Mesodermal cell (in vitro differentiated cells): ENCODE measurements around the gene GPD2.

Source experiments
- H3K27ac ChIP-seq: 2 replicates; pipeline ENCODE4 v1.7.0; 2013; ENCODE audit warnings: mild to moderate bottlenecking, low read depth, low read length, moderate library complexity; ENCODE audit not compliant: severe bottlenecking
- H3K36me3 ChIP-seq: 2 replicates; pipeline ENCODE4 v1.7.1; 2013; ENCODE audit warnings: mild to moderate bottlenecking, low read length, moderate library complexity; ENCODE audit not compliant: control insufficient read depth, insufficient read depth
- H3K4me1 ChIP-seq: one replicate; pipeline ENCODE4 v1.7.1; 2013; ENCODE audit warnings: mild to moderate bottlenecking, low read length; ENCODE audit not compliant: insufficient read depth, control insufficient read depth, poor library complexity, severe bottlenecking
- H3K4me3 ChIP-seq: 2 replicates; pipeline ENCODE4 v1.7.0; 2013; ENCODE audit warnings: low read length, control low read depth, mild to moderate bottlenecking; ENCODE audit not compliant: insufficient read depth, poor library complexity, severe bottlenecking; ENCODE audit errors: extremely low read depth
- H3K9me3 ChIP-seq: 2 replicates; pipeline ENCODE4 v1.7.1; 2013; ENCODE audit warnings: mild to moderate bottlenecking, low read length, moderate library complexity; ENCODE audit not compliant: control insufficient read depth
- WGBS, 2 experiments: methylation state at CpG; one replicate each; pipeline ENCODE4 v1.1.5; 2013; ENCODE audit warnings: missing lambda C conversion rate in 2 of 2; ENCODE audit not compliant: insufficient coverage in 2 of 2; 5-methylcytosine and 5-hydroxymethylcytosine counted together

Gene GPD2

DNA sequence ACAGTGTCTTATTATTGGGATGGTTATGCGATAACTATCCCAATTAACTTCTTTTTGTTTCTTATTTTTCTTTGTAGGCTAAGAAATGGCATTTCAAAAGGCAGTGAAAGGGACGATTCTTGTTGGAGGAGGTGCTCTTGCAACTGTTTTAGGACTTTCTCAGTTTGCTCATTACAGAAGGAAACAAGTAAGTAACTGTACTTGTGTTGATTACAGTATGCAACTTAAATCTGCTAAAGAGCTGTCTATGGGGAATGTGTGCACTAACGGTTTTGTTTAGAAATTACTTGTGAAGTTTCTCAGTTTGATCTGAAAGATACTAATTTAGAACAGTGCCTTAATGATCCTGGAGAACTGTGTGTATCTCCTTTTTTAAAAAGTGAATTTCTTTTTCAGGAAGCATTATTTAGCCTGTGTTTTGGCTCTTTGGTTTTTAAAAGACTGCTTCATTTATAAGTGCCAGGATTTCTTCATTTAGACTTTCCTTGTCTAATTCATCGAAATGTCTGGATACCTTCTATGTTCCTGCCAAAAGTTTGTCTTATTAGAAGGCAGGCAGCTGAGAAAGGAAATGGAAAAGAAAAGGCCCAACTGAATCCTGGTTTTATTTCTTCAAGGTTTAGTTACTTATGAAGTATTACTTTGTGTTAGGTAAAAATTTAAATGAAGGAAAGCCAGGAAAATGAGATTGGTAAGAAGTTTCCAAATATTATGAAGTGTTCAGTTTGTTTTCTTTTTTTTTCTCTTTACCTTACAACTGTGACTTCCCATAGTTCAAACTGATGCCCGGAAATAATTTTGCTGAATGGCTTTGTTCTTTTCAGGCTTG lies 40.1 kb downstream of the GPD2 start:
- Histone ChIP-seq H3K9me3 (no peaks in the 10 kb centered on the region), H3K4me3 (no peak overlapping the region), H3K4me1 (peaks cover 3% of the 10 kb centered on the region), H3K36me3 (no peaks in the 10 kb centered on the region), H3K27ac (no peak overlapping the region)
- 92 to 100% methylated on average over 1 to 3 of the region's 5 CpGs for WGBS, 2 experiments

DNA sequence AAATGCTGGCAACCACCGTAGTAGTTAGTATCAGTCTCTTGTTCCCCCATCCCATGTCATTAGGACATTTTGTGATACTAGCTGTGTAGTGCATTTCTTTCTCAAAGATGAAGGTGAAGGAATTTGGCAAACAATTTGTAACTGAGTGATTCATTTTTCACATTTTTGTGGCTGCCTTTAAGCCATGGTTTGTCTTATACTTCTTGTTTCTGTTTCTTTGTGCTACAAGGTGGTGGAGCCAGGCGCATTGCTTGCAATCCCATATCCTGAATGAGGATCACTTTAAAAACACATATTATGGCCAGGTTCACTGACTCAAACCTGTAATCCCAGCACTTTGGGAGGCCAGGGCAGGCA lies 40.6 kb downstream of the GPD2 start:
- Histone ChIP-seq H3K4me1 (peaks cover 3% of the 10 kb centered on the region), H3K27ac (no peak overlapping the region), H3K9me3 (no peaks in the 10 kb centered on the region), H3K36me3 (no peaks in the 10 kb centered on the region), H3K4me3 (no peak overlapping the region)
- WGBS, 2 experiments, result 100% methylated on average over 1 to 2 of the region's 2 CpGs

DNA sequence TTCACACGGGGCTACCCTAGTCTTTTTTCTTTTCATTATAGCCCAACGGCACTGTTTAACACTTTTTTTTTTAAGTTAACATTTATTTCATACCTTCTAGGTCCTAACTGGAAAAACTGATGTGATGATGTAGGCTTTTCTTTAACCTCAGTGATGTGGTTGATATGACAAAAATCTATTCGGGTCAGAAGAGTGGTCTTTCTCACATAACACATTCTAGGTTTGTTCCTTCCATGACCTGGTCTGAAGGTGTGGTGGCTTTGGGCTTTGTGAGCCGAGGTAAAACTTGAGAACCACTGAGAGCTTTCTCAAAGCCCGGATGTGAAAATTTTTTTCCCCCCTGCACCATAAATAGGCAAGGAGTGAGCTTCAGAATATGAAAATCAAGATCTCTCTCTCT lies 44.2 kb downstream of the GPD2 start:
- 90% methylated on average over 2 of the region's 5 CpGs; no CpG with 5 or more reads in 1 of the 2 experiments for WGBS, 2 experiments
- H3K4me1 ChIP-seq, result peaks cover 3% of the 10 kb centered on the region
- H3K36me3 ChIP-seq, result no peaks in the 10 kb centered on the region
- no peak overlapping the region for H3K4me3 ChIP-seq
- H3K9me3 ChIP-seq, result no peaks in the 10 kb centered on the region
- H3K27ac ChIP-seq, result no peak overlapping the region

DNA sequence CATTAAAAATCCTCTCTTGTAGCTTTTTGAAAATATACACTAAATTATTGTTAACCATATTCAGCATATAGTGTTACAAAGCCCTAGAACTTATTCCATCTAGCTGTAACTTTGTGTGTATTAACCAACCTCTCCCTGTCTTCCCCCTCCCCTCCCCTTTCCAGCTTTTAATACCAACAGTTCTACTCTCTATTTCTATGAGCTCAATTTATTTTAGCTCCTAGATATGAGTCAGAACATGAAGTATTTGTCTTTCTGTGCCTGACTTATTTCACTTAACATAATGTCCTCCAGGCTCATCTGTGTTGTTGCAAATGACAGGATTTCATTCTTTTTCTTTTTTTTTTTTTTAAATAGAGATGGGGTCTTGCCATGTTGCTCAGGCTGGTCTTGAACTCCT lies 45.1 kb downstream of the GPD2 start:
- Histone ChIP-seq H3K4me3 (no peak overlapping the region), H3K4me1 (peaks cover 3% of the 10 kb centered on the region), H3K9me3 (no peaks in the 10 kb centered on the region), H3K27ac (no peak overlapping the region), H3K36me3 (no peaks in the 10 kb centered on the region)

DNA sequence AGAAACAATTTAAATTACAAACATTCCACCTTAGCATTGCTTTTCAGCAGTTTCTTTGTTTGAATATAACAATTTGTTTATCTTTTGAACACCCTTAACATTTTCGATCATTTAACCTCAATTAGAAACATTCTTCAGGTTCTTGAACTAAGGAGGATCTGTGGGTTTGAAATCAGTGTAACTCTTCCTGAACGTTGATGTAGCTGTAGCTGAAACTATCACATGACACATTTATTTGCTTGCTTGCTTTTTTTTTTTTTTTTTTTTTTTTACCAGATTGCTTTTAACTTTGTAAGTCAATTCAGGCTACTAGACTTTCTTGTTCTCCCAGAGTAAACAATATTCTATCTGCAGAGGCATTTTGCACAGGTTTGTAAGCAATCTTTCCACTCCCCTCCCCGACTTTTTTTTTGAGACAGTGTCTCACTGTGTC lies 47.6 kb downstream of the GPD2 start:
- no peak overlapping the region for H3K27ac ChIP-seq
- H3K9me3 ChIP-seq, result no peaks in the 10 kb centered on the region
- WGBS, 2 experiments, result 67 to 83% methylated on average over 1 of the region's 3 CpGs
- no peak overlapping the region for H3K4me3 ChIP-seq
- H3K4me1 ChIP-seq, result no peaks in the 10 kb centered on the region
- no peaks in the 10 kb centered on the region for H3K36me3 ChIP-seq

DNA sequence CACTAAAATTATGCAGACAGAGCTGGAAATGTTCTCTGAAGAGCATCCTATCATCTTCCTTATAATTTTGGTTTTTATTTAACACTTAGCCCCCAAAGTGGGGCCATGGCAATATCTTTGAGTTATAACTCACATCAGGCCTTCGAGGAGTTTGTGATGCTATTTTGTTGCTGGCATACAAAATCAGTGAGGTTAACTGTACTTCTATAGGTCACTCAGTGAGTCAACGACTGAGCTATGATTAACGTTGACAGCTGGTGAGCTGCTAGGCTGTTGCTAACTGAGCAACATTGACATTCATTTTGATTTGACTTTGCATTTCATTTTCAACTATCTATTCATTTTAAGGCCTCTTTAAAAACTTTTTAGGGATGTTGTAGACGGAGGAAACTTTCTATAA lies 50.0 kb downstream of the GPD2 start:
- 100% methylated on average over 2 to 3 of the region's 4 CpGs for WGBS, 2 experiments
- no peaks in the 10 kb centered on the region for H3K9me3 ChIP-seq
- no peak overlapping the region for H3K27ac ChIP-seq
- H3K36me3 ChIP-seq, result no peaks in the 10 kb centered on the region
- H3K4me1 ChIP-seq, result no peaks in the 10 kb centered on the region
- H3K4me3 ChIP-seq, result no peak overlapping the region

DNA sequence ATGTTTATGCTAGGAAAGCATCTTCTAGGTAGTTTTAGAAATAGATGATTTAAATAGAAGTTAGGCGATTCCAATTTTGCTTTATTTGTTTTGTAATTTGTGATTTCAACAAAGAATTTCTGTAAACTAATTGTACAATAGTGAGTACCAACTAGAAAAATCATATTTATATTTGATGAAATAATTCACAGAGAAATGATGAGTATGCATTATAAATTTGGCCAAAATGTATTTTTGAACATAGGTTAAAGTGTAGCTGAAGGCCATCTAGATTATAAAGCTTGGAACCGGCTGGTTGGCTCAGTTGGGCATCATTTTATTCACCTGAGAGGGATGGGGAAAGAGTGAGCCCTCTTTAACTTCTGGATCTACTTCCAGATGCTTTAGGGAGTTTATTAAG lies 50.4 kb downstream of the GPD2 start:
- H3K36me3 ChIP-seq, result no peaks in the 10 kb centered on the region
- H3K4me3 ChIP-seq, result no peak overlapping the region
- no peaks in the 10 kb centered on the region for H3K4me1 ChIP-seq
- no peak overlapping the region for H3K27ac ChIP-seq
- H3K9me3 ChIP-seq, result no peaks in the 10 kb centered on the region
- 90% methylated on average over 1 of the region's 2 CpGs; no CpG with 5 or more reads in 1 of the 2 experiments for WGBS, 2 experiments

DNA sequence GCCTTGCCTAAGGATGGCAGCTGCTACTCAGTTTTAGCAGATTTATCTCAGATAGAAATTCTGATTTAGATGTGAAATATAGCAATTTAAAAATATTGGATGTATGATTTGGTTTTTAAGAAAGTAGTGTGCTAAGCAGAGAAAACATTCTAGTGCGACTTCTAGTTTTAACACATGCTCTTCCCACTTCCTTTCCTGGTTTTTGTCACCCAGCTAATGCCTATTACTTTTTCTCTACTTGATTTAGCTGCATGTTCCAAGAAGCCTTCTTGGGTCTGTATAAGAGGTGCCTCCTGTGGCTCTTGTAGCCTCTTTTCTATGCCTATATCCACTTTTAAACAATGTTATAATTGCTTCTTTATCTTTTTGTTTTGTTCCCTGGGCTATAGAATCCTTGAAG lies 53.0 kb downstream of the GPD2 start:
- H3K4me1 ChIP-seq, result no peaks in the 10 kb centered on the region
- H3K27ac ChIP-seq, result no peak overlapping the region
- 100% methylated on average over 1 of the region's 1 CpG for WGBS, 2 experiments
- no peak overlapping the region for H3K4me3 ChIP-seq
- H3K36me3 ChIP-seq, result no peaks in the 10 kb centered on the region
- H3K9me3 ChIP-seq, result no peaks in the 10 kb centered on the region

DNA sequence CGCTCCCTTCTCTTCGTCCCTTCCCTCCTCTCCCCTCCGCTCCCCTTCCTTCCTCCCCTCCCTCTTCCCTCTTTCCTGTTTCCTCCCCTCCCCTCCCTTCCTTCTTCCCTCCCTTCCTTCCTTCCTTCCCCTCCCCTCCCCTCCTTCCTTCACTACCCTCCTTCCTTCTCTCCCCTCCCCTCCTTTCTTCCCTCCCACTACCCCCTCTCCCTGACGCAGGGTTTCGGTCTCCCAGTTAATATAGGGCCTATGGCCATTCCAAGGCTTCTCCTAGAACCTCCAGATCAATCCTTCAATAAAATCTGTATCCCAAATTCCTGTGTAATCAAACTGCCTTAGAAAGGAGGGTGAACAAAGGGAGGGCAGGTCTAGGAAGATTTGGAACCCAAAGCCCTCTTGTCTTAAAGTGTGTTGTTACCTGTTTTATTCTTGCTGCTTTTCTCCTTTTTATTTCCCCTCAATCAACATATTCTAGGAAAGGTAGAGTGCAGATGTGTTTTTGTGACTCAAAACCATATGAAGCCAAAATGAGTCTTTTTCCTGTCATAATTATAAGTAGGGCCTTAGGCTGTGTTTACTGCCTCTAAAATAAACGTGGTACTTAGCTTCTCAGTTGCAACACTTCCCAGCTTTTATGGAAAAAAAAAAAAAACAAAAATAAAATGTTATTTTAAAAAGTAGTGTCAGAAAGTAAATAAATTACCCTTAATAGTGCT lies 53.7 kb downstream of the GPD2 start:
- Histone ChIP-seq H3K9me3 (no peaks in the 10 kb centered on the region), H3K4me1 (no peaks in the 10 kb centered on the region), H3K4me3 (no peak overlapping the region), H3K27ac (no peak overlapping the region), H3K36me3 (no peaks in the 10 kb centered on the region)
- no CpG with 5 or more reads among the region's 6 CpGs for WGBS, 2 experiments

DNA sequence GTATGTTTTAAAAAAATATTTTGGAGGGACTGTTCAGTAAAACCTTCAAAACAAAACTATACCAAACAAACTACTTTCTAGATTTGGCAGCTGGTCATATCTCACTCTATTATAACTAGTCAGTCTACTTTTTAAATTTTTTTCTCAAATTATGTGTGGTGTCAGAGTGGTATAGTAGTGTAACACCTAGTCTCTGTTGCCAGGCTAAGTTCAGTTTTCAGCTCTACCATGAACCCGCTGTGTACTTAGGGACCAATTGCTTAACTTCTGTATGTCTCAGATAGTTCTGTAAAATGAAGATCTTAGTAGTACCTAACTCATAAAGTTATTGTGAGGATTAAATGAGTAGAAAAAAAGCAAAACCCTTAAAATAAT lies 54.3 kb downstream of the GPD2 start:
- Histone ChIP-seq H3K4me3 (no peak overlapping the region), H3K36me3 (no peaks in the 10 kb centered on the region), H3K9me3 (no peaks in the 10 kb centered on the region), H3K27ac (no peak overlapping the region), H3K4me1 (no peaks in the 10 kb centered on the region)
- whole genome bisulfite sequencing, 2 experiments, result 100% methylated on average over 1 of the region's 1 CpG; no CpG with 5 or more reads in 1 of the 2 experiments

DNA sequence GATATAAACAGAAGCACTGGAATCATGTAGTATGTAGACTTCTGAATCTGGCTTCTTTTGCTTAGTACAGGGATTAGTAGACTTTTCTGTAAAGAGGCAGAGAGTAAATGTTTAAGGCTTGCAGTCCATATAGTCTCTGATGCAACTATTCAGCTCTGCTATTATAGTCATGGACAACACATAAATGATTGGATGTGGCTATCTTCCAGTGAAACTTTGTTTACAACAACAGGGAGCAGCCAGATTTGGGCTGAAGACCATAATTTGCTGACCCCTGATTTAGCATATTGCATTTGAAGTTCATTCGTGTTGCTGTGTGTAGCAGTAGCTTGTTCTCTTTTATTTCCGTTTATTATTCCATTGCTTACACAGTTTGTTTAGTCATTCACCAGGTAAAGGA lies 55.0 kb downstream of the GPD2 start:
- Histone ChIP-seq H3K4me1 (no peaks in the 10 kb centered on the region), H3K27ac (no peak overlapping the region), H3K36me3 (no peaks in the 10 kb centered on the region), H3K4me3 (no peak overlapping the region), H3K9me3 (no peaks in the 10 kb centered on the region)
- WGBS, 2 experiments, result no CpG with 5 or more reads among the region's 2 CpGs
